ENCODE data around the gene PHACTR2.

GRCh38 chr6:143784316-143784715 lies 106.6 kb downstream of the PHACTR2 start:
- TF ChIP-seq CTCF (IDR thresholded peaks at IDR 0.05; ENCODE audit: borderline replicate concordance, extremely low read depth, low read length, poor library complexity, severe bottlenecking) = no peak
- no peak for TF ChIP-seq EZH2 (IDR thresholded peaks at IDR 0.05; ENCODE audit: borderline replicate concordance, low read depth, low read length, severe bottlenecking)
